ENCODE measurements around the gene AURKAIP1. TPM values are rescaled to one million over a fixed set of nuclear protein-coding genes. Genes with fewer than 3 reads are reported as not detected.
A peak's percentile ranks its signal among the peaks of the same experiment; 100 is the strongest.

Gene AURKAIP1
- total and polyA plus RNA-seq, 9 of the 15 experiments (the other 6 are each of a cell fraction or from before 2014, with no cell fraction given) = 7.8 to 478 (median 92.0) TPM

- TF ChIP-seq ID3 (CRISPR knock-in tag; IDR thresholded peaks at IDR 0.05) (no peak), ID3 (tag; IDR thresholded peaks at IDR 0.05) (no peak), ELF4 (CRISPR knock-in tag; IDR thresholded peaks at IDR 0.05) (no peak), ZNF717 (CRISPR knock-in tag; IDR thresholded peaks at IDR 0.05) (no peak), CBFA2T2 (conservative IDR thresholded peaks at IDR 0.05) (no peak), ZNF12 (CRISPR knock-in tag; IDR thresholded peaks at IDR 0.05) (no peak), SIN3B (IDR thresholded peaks at IDR 0.05; ENCODE audit: low read depth) (no peak), EGR1 (conservative IDR thresholded peaks at IDR 0.05) (peak; percentile 53), CREB5 (CRISPR knock-in tag; IDR thresholded peaks at IDR 0.05) (no peak), MYC (IDR thresholded peaks at IDR 0.05; ENCODE audit: low read depth, low read length) (no peak), MYC (CRISPR knock-in tag; IDR thresholded peaks at IDR 0.05; ENCODE audit: borderline replicate concordance, low read depth) (peak; percentile 25; the same call in 1 of the 2 replicates), HSF4 (CRISPR knock-in tag; IDR thresholded peaks at IDR 0.05; ENCODE audit: borderline replicate concordance) (no peak), ZNF511 (CRISPR knock-in tag; IDR thresholded peaks at IDR 0.05) (0 out of 2 replicates have a peak, but pooled peaks have one; percentile 35), ZBTB7A (IDR thresholded peaks at IDR 0.05; ENCODE audit: borderline replicate concordance, control insufficient read depth, low read depth, low read length) (peak; percentile 2; the same call in 1 of the 2 replicates), AFF1 (IDR thresholded peaks at IDR 0.05; ENCODE audit: low read depth in 1 of 2, partially characterized antibody in 2 of 2) (no peak), RBM14 (IDR thresholded peaks at IDR 0.05; ENCODE audit: borderline replicate concordance, insufficient read depth, low read depth, low read length) (peak; percentile 22; the same call in 1 of the 2 replicates), ZNF707 (CRISPR knock-in tag; conservative IDR thresholded peaks at IDR 0.05) (no peak)
- TF ChIP-seq, protein P1, sequence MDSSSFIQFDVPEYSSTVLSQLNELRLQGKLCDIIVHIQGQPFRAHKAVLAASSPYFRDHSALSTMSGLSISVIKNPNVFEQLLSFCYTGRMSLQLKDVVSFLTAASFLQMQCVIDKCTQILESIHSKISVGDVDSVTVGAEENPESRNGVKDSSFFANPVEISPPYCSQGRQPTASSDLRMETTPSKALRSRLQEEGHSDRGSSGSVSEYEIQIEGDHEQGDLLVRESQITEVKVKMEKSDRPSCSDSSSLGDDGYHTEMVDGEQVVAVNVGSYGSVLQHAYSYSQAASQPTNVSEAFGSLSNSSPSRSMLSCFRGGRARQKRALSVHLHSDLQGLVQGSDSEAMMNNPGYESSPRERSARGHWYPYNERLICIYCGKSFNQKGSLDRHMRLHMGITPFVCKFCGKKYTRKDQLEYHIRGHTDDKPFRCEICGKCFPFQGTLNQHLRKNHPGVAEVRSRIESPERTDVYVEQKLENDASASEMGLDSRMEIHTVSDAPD (CRISPR knock-in tag; IDR thresholded peaks at IDR 0.05) = no peak
- TF ChIP-seq, protein P2, sequence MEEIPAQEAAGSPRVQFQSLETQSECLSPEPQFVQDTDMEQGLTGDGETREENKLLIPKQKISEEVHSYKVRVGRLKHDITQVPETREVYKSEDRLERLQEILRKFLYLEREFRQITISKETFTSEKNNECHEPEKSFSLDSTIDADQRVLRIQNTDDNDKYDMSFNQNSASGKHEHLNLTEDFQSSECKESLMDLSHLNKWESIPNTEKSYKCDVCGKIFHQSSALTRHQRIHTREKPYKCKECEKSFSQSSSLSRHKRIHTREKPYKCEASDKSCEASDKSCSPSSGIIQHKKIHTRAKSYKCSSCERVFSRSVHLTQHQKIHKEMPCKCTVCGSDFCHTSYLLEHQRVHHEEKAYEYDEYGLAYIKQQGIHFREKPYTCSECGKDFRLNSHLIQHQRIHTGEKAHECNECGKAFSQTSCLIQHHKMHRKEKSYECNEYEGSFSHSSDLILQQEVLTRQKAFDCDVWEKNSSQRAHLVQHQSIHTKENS (CRISPR knock-in tag; IDR thresholded peaks at IDR 0.05) = no peak
These were observed 448 bp downstream of the AURKAIP1 start (continued) for GRCh38 chr1:1374589-1374928.

All from K562 (cell line).